Mucosa of descending colon (tissue), 3 donors: Measurements from ENCODE around the gene RNF121. TPM values are rescaled to one million over a fixed set of nuclear protein-coding genes. Genes with fewer than 3 reads are reported as not detected.

ENCODE experiments used
- ATAC-seq: fragments of 200-7000 bp; cut with Tn5 transposase; one replicate; pipeline ENCODE4 v1.9.1; 2020; ENCODE audit warnings: mild to moderate bottlenecking, moderate library complexity
- DNase-seq, 3 donors: peaks; one replicate each; pipeline ENCODE4 v3.0.0-alpha.2; 2020
- H3K36me3 ChIP-seq: fragments of 200-600 bp; one replicate; pipeline ENCODE4 v1.8.0; 2021; ENCODE audit warnings: low read depth, mild to moderate bottlenecking
- H3K4me1 ChIP-seq: fragments of 200-600 bp; one replicate; pipeline ENCODE4 v1.8.0; 2021; ENCODE audit warnings: low read depth, mild to moderate bottlenecking
- H3K4me3 ChIP-seq: fragments of 200-600 bp; one replicate; pipeline ENCODE4 v1.8.0; 2021; ENCODE audit warnings: mild to moderate bottlenecking
- H3K9me3 ChIP-seq: fragments of 200-600 bp; one replicate; pipeline ENCODE4 v1.8.0; 2021; ENCODE audit warnings: mild to moderate bottlenecking
- CTCF ChIP-seq: fragments of 200-600 bp; IDR thresholded peaks from one replicate; pipeline ENCODE4 v1.8.0; 2022; ENCODE audit warnings: antibody characterized with exemption, mild to moderate bottlenecking
- intact Hi-C, 2 donors: fragments of 100-400 bp; cut with DNase I in 1 of 2; cut with micrococcal nuclease in 1 of 2; formaldehyde crosslinking; loops; one replicate each; pipeline versions ENCODE4 v1.11.0 to v1.11.1; 2022; cut with DNase I, micrococcal nuclease
- total RNA-seq, 3 donors: library from RNA; stranded (reverse); fragmentation: NEBNext Ultra II Directional in 2 of 3; extraction: Animal tissue kit (Norgen Biotek cat#: 25700) in 2 of 3; gene quantifications; one replicate each; pipeline versions ENCODE4 v1.2.1 to v1.2.4, GENCODE V29; 2021 to 2023
- donor health status: DM: no; HTN: no; CAD: no; lungs with moderate emphysema.
- donor health status: DM: no; HTN: no; CAD: no.
- donor health status: DM: no; HTN: yes; CAD: no.

Gene RNF121
- total RNA-seq, 3 donors from 2014 or later: 37.0 to 41.0 (median 37.4) TPM

- ATAC-seq (no peak), DNase-seq (no peak)
- Histone ChIP-seq H3K9me3 (no peaks in the 10 kb centered on the region), H3K4me1 (no peaks in the 10 kb centered on the region), H3K36me3 (no peaks in the 10 kb centered on the region), H3K4me3 (no peak overlapping the region)
- intact Hi-C loops: no loop called here
- no peak for TF ChIP-seq CTCF
These were observed 34.6 kb downstream of the RNF121 start for GRCh38 chr11:71963468-71963867.

- no peak for ATAC-seq
- Histone ChIP-seq H3K4me3 (no peak overlapping the region), H3K9me3 (no peaks in the 10 kb centered on the region), H3K4me1 (no peaks in the 10 kb centered on the region), H3K36me3 (no peaks in the 10 kb centered on the region)
- intact Hi-C loops: no loop called here
- TF ChIP-seq CTCF: no peak
- DNase-seq: no peak
These were observed 35.8 kb downstream of the RNF121 start for GRCh38 chr11:71964641-71965040.

- intact Hi-C loops: no loop called here
- no peak for TF ChIP-seq CTCF
- Histone ChIP-seq H3K9me3 (no peaks in the 10 kb centered on the region), H3K4me3 (no peak overlapping the region), H3K4me1 (no peaks in the 10 kb centered on the region), H3K36me3 (no peaks in the 10 kb centered on the region)
- no peak for DNase-seq
- no peak for ATAC-seq
These were observed 42.8 kb downstream of the RNF121 start for GRCh38 chr11:71971680-71972079.

GRCh38 chr11:71976551-71976950, 47.7 kb downstream of the RNF121 start:
- Histone ChIP-seq H3K9me3 (no peaks in the 10 kb centered on the region), H3K36me3 (no peaks in the 10 kb centered on the region), H3K4me3 (no peak overlapping the region), H3K4me1 (no peaks in the 10 kb centered on the region)
- no peak for TF ChIP-seq CTCF
- ATAC-seq: no peak
- intact Hi-C loops: no loop called here
- DNase-seq: no peak

GRCh38 chr11:71977090-71977489, 48.2 kb downstream of the RNF121 start:
- no peak for DNase-seq
- ATAC-seq: no peak
- no peak for TF ChIP-seq CTCF
- Histone ChIP-seq H3K4me3 (no peak overlapping the region), H3K4me1 (no peaks in the 10 kb centered on the region), H3K36me3 (no peaks in the 10 kb centered on the region), H3K9me3 (no peaks in the 10 kb centered on the region)
- intact Hi-C loops: no loop called here

GRCh38 chr11:71977743-71978418, 49.0 kb downstream of the RNF121 start:
- peak; percentile 31 for TF ChIP-seq CTCF
- H3K9me3 ChIP-seq: no peaks in the 10 kb centered on the region
- ATAC-seq: peak; percentile 81
- no peaks in the 10 kb centered on the region for H3K4me1 ChIP-seq
- no peak overlapping the region for H3K4me3 ChIP-seq
- no peaks in the 10 kb centered on the region for H3K36me3 ChIP-seq
- peak in 1 of 3 donors; percentile 87 for DNase-seq
- intact Hi-C loops: no loop called here
